ENCODE measurements around the gene TVP23A.
"Not testable (repeated sequence)": the region's sequence is repeated elsewhere in the genome, so short reads cannot be mapped to it uniquely, and the experiment has no call there.

Gene TVP23A

DNA sequence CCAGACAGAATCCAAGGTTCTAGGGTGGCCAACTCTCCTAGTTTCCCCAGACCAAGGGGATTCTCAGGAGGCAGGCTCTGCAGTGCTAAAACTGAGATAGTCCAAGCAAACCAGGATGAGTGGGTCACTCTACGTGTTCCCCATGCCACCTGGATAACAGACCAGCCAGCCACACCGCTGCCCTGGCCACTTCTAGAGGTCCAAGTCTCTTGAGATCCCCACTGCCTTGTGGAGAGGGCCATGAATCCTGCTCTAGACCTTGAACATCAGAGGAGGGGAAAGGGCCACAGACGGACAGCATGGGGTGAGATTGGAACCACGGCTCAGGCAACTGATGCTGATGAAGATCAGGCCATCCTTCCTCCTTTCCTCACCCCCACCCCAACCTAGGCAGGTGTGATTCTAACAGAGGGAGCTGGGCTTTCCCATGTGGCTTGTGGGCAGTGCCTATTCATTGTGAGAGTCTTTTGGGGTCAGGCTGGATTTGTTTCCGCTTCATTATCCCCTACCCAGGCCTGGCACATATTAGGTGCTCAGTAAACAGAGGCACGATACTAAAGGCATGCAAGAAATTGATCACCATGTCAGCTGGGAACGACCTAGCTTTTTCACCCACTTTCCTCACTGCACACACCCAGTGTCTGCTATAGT is 16.8 kb upstream of the TVP23A start:
- no peak for DNase-seq

- DNase-seq, result no peak
Measured at GRCh38 chr16:10834766-10835165, 16.2 kb upstream of the TVP23A start.

DNA sequence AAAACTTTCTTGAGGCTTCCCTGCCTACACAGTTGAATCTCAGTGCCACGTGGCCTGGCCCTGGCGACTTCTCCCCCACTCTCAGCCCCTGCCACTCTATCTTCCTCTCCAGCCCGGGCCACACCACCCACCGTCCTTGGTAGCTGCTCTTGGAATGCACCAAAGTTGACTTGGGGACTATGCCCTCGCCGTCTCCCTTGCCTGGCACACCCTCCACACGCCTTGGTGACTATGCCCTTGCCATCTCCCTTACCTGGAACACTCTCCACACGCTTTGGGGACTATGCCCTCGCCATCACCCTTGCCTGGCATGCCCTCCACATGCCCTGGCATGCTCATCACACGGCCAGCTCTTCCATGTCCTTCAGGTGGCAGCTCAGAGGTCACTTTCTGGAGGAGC is 15.5 kb upstream of the TVP23A start:
- no peak for DNase-seq

DNA sequence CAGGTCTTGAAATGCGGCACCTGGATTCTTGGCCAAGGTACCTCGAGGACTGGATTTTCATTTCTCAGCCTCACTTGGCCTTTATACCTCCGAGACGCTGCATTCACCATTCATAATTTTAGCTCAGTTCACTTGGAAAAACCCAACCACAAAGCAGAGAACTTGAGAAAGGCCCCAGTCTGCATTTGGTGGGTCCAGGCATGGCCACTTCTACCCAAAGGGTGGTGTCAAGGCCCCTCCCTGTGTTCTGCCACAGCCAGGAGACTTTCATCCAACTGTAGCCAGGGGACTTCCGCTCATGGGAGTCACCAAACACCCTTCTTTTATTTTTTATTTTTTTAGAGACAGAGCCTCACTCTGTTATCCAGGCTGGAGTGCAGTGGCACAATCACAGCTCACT is 14.7 kb upstream of the TVP23A start:
- DNase-seq, result no peak

GRCh38 chr16:10831894-10832886 is 13.6 kb upstream of the TVP23A start:
- DNase-seq, result no peak

DNA sequence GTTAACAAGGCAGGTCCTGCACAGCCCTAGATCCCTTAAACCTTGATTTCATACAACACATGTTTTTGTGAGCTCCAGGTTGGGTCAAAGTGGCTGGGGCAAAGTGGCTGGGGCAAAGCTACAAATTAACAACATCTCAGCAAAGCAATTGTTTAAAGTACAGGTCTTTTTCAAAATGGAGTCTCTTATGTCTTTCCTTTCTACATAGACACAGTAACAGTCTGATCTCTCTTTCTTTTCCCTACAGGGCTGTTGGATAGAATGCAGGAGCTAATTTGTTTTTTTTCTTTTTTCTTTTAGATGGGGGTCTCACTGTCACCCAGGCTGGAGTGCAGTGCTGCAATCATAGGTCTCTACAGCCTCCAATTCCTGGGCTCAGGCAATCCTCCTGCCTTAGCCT is 11.6 kb upstream of the TVP23A start:
- not testable (repeated sequence) for DNase-seq

DNA sequence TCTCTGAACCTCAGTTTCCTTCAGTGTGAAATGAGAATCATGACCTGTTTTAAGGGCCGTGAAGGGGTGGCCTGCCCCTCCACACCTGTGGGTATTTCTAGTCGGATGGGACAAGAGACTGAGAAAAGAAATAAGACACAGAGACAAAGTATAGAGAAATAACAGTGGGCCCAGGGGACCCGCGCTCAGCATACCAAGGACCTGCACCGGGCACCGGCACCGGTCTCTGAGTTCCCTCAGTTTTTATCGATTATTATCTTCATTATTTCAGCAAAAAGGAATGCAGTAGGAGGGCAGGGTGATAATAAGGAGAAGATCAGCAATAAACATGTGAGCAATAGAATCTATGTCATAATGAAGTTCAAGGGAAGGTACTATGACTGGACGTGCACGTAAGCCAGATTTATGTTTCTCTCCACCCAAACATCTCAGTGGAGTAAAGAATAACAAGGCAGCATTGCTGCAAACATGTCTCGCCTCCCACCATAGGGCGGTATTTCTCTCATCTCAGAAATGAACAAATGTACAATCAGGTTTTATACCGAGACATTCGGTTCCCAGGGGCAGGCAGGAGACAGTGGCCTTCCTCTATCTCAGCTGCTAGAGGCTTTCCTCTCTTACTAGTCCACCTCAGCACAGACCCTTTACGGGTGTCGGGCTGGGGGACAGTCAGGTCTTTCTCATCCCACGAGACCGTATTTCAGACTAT is 10.9 kb upstream of the TVP23A start:
- not testable (repeated sequence) for DNase-seq

DNA sequence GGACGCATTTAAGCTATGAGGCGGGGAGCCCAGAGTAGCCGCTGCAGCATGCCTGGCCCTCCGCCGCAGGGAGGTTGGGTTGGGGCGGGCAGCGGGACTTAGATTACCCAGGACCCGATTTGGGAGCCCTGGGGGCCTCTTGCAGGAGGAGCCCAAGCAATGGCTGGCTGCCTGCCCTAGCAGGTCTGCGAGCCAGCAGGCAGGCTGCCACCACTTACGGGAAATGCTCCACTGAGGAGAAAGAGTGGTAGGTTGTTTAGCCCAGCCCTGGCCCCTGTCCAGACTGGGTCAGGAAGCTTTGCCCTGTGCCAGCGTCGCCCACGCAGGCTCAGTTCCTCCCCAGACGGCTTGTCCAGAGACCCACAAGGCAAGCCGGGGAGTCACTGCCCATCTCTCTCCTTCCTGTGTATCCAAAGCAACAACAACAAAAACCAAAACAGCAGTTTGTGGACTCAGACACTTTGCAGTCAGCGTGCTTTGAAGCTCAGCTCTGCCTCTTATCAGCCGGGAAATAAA is 10.3 kb upstream of the TVP23A start:
- no peak for DNase-seq

GRCh38 chr16:10827691-10828341 is 9.2 kb upstream of the TVP23A start:
- DNase-seq, result no peak

- no peak for DNase-seq
Measured at GRCh38 chr16:10824111-10824893, 5.7 kb upstream of the TVP23A start.

DNA sequence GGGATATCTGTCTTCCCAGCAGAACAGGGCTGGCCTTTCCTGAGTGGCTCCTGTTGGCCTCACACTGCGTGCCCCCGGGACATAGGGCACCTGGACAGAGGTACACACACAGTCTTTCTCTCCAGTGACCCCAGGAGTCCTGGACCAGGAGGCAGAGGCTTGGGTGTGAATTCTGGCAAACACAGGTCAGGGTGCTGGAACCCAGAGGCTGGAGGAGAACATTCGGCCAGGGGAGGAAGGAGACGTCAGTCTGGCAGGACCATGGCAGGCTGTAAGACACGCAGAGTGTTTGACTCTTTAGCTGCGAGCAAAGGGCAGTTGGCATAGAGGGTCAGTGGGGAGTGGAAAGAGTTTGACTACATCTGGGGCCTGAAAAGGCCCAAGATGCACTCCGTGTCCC is 4.1 kb upstream of the TVP23A start:
- no peak for DNase-seq

DNA sequence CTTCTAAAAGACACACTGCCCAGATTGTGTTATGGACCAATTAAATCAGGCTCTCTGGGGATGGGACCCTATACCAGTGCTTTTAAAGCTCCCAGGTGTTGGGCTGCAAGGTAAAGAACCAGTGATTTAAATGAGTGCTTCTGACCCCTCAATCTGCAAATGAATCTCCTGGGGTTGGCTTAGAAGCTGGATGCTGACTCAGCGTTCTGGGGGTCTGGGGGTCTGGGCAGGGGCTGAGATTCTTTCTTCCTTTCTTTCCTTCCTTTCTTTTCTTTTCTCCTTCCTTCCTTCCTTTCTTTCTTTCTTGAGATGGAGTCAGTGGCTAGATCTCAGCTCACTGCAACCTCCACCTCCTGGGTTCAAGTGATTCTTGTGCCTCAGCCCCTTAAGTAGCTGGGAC is 2.0 kb upstream of the TVP23A start:
- DNase-seq, result no peak

DNA sequence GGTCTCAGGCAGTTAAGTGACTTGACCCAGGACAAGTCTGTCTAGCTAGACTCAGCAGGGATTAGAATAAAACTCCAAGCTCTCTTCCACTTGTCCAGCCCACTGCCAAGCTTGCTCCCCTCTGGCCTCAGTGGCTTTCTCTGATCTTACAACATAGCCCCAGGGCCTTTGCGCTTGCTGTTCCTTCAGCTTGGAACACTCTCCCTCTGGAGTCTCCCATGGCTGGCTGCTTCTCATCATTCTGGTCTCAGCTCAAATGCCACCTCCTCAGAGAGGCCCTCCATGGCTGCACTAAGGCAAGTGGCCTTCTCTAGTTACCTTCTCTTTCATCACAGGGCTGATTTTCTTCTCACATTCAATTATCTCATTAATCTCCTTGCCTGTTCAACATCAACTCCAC is 1.1 kb downstream of the TVP23A start:
- no peak for DNase-seq

- no peak for DNase-seq
Measured at GRCh38 chr16:10813099-10813455, 5.5 kb downstream of the TVP23A start.

- no peak for DNase-seq
Measured at GRCh38 chr16:10812312-10813098, 6.1 kb downstream of the TVP23A start.

DNA sequence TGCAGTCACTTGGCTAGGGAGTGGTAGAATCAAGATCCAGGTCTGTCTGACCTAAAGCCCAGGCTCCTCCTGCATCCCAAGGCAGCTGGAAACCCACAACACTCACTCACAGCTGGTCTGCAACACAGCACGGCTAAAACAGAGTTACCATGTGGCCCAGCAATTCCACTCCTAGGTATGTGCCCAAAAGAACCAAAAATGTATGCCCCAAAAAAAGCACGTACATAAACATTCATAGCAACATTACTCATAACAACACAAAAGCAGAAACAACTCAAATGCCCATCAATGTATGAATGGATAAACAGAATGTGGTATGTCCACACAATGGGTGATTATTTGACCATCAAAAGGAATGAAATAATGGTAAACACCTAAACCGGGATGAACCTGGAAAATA is 8.9 kb downstream of the TVP23A start:
- DNase-seq, result no peak

DNA sequence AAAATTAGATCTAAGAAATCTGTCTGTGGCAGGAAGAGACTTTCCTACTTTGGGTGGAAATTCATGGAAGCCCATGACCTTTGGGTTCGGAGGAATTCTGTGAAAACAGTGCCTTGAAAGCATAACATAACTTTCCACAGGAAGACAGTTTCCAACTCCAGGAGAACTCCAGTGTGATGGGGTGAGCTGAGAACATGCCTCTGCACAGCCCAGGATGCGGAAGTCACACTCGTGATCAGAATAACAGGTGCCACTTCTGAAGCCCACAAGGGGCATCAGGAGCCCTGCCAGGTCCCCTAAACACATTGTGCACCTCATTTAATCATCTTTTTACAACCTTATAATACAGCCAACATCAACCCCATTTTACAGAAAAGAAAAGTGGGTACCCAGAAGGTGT is 9.7 kb downstream of the TVP23A start:
- no peak for DNase-seq

- no peak for DNase-seq
Measured at GRCh38 chr16:10808218-10808617, 10.4 kb downstream of the TVP23A start.

DNA sequence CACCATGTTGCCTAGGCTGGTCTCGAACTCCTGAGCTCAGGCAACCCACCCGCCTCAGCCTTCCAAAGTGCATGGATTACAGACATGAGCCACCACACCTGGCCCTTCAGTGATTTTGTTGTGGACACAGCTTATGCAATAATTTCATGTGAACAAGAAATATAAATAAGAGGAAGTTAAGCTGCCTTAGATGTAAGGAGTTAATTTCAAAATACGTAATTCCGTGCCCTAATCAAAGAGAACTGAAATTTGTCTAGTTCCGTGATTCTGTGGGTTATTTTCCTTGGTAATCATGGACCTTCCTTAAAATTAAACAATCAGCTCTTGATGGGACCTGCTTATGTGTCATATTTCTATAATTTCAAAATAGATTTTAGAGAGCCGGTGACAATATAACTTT is 11.9 kb downstream of the TVP23A start:
- no peak for DNase-seq

DNA sequence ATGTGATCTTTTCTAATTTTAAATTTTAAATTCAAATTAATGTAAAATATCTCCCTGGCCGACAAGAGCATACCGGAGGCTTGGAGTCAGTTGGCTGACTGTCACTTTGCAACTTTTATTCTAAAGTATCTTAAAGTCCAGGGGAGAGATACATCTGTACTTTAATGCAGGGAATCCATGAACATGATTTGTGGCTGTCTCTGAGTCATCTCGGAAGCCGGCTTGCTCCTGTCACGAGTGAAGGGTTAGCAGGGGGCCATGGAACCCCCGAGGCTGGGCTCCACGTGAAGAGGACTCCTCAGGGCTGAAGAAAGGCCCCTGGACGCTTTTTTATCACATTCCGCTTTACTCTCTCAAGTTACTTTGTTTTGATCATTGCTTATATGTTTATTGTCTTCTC is 13.3 kb downstream of the TVP23A start:
- DNase-seq, result no peak

GRCh38 chr16:10799736-10800135 is 18.9 kb downstream of the TVP23A start:
- no peak for DNase-seq

All from activated CD8-positive, alpha-beta memory T cell treated with anti-CD3 and anti-CD28 coated beads for 24 hours (primary cell).